ENCODE measurements around the gene IFI27L2. TPM values are rescaled to one million over a fixed set of nuclear protein-coding genes. Genes with fewer than 3 reads are reported as not detected.

The IFI27L2 gene
- total and polyA plus RNA-seq, 2 of the 8 experiments (the other 6 are each of a cell fraction or from before 2014, with no cell fraction given), result 14.0 to 69.6 TPM

GRCh38 chr14:94102768-94103482, 26.5 kb downstream of the IFI27L2 start (continued):
- TF ChIP-seq CHD7 (IDR thresholded peaks at IDR 0.05; ENCODE audit: insufficient replicate concordance, low read length) (no peak), EP300 (IDR thresholded peaks at IDR 0.05; ENCODE audit: borderline replicate concordance in 1 of 2, low read depth in 2 of 2, low read length in 2 of 2) (no peak), SIX5 (IDR thresholded peaks at IDR 0.05; ENCODE audit: low read depth, low read length) (no peak)
